Mucosa of stomach (tissue), 1 donor: ENCODE data around the gene PSEN2.

Experiments
- H3K27me3 ChIP-seq: one replicate; pipeline ENCODE4 v1.7.0; 2013; ENCODE audit warnings: mild to moderate bottlenecking, low read length; ENCODE audit not compliant: control insufficient read depth, insufficient read depth
- H3K36me3 ChIP-seq: one replicate; pipeline ENCODE4 v1.7.0; 2013; ENCODE audit warnings: low read length; ENCODE audit not compliant: control insufficient read depth, insufficient read depth
- H3K4me1 ChIP-seq: one replicate; pipeline ENCODE4 v1.7.0; 2013; ENCODE audit warnings: mild to moderate bottlenecking, low read length; ENCODE audit not compliant: control insufficient read depth, insufficient read depth
- H3K4me3 ChIP-seq: one replicate; pipeline ENCODE4 v1.7.0; 2013; ENCODE audit warnings: low read length
- H3K9ac ChIP-seq: one replicate; pipeline ENCODE4 v1.7.0; 2013; ENCODE audit warnings: mild to moderate bottlenecking, low read length, moderate library complexity
- H3K9me3 ChIP-seq: one replicate; pipeline ENCODE4 v1.7.0; 2013; ENCODE audit warnings: mild to moderate bottlenecking, low read length, moderate library complexity; ENCODE audit not compliant: control insufficient read depth
- donor health status: Pancreatic carcinoma.

PSEN2 gene

DNA sequence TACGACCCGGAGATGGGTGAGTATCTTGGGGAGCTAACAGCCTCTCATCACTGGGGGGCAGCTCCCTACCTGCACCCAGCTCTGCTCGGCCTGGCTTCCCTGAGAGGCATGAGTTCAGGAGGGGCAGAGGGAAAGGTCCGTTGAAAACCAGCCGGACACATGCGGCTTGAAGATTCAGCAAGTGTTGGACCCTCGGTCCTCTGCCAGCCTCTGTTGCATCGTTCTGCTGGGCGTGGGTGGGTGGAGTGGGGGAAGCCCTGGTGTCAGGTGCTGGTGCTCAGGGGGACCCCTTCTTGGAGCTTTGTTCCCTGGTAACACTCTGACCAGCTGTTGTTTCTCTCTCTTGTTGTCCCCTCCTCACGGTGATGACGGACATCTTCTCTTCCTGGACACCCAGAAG is 20.9 kb downstream of the PSEN2 start:
- Histone ChIP-seq H3K27me3 (no peaks in the 10 kb centered on the region), H3K9ac (no peak overlapping the region), H3K9me3 (no peaks in the 10 kb centered on the region), H3K4me1 (no peaks in the 10 kb centered on the region), H3K36me3 (peaks cover 6% of the 10 kb centered on the region), H3K4me3 (no peak overlapping the region)

DNA sequence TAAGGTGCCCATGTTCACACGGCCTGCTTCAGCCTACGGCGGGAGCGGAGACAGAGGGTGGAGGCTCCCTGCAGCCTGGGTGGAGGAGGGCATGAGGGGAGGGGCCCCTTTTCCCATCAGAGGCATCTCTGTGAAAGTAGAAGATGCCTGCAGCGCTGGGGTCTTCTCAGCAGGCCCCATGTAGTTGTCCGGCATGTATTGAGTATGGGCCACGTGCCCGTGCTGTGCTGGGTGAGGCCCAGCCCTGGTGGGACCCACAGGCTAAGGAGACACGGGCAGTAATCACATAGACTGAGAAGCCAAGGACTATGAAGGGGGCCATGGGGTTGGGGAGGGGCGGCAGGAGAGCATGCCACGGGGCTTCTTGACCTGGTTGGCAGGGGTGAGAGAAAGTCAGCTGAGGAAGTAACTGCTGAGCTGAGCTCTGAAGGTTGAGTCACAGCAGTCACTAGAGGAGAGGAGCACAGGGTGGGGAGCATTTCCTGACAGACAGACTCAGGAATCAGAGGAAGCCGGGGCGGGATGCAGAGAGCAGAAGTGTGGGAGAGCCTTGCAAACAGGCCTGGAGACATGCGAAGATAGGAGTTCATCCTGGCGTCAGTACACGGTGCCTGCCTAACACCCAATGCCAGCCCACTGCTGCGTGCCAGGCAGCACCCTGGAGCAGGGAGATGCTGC is 21.6 kb downstream of the PSEN2 start:
- H3K36me3 ChIP-seq, result peaks cover 6% of the 10 kb centered on the region
- H3K9ac ChIP-seq, result no peak overlapping the region

DNA sequence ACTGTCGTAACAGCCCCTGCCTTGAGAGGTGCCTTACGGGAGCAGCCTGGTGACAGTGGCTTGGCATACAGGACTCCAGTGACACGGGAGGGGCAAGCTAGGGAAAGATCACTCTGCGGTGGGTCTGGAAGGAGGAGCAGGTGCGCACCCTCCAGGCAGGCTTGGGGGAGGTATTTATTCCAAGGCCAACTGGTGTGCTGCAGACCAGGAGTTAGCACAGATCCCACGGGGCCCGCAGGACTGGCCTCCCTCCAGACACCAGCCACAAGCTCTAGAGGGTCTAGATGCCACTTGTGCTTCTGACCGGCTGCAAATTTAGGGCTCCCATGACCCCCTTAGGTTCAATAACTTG is 22.1 kb downstream of the PSEN2 start:
- Histone ChIP-seq H3K4me3 (no peak overlapping the region), H3K9me3 (no peaks in the 10 kb centered on the region), H3K36me3 (peaks cover 6% of the 10 kb centered on the region), H3K9ac (no peak overlapping the region), H3K4me1 (no peaks in the 10 kb centered on the region), H3K27me3 (no peaks in the 10 kb centered on the region)

More for the DNA sequence above, 21.6 kb downstream of the PSEN2 start:
- H3K4me3 ChIP-seq, result no peak overlapping the region
- H3K27me3 ChIP-seq, result no peaks in the 10 kb centered on the region
- no peaks in the 10 kb centered on the region for H3K9me3 ChIP-seq
- H3K4me1 ChIP-seq, result no peaks in the 10 kb centered on the region

DNA sequence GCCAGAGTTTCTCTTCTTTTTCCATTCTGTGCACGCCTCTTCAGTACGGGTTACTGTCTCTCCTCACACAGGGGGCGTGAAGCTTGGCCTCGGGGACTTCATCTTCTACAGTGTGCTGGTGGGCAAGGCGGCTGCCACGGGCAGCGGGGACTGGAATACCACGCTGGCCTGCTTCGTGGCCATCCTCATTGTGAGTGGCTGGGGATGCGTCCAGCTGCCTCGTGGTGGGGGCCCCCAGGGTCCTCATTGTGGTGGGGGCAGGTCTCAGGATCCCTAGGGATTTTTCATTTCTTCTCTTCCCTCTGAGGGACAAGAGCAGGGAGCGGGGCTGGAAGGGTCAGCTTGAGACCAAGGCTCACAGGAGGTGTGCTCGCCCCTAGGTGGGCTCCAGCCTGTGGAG is 23.5 kb downstream of the PSEN2 start:
- H3K27me3 ChIP-seq, result no peaks in the 10 kb centered on the region
- no peak overlapping the region for H3K9ac ChIP-seq
- H3K4me1 ChIP-seq, result no peaks in the 10 kb centered on the region
- no peaks in the 10 kb centered on the region for H3K9me3 ChIP-seq
- H3K4me3 ChIP-seq, result no peak overlapping the region
- H3K36me3 ChIP-seq, result peaks cover 6% of the 10 kb centered on the region

DNA sequence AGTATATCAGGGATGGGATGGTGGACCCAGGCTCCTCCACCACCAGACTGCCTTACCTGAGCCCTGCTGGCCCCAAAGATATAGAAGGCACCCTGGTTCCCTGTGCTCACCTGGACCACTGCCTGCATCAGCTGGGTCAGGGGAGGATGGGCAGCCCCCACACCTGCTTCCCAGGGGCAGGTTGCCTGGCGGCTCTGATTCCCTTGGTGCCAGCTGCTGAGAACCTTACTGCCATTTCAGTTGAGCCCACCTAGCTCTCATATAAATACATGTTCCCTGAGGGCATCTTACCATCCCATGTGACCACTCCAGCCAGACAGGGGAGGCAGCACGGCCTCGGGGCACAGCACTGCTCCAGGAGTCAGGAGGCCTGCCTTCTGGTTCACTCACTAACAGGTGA is 24.4 kb downstream of the PSEN2 start:
- Histone ChIP-seq H3K9ac (no peak overlapping the region), H3K36me3 (peaks cover 6% of the 10 kb centered on the region)

DNA sequence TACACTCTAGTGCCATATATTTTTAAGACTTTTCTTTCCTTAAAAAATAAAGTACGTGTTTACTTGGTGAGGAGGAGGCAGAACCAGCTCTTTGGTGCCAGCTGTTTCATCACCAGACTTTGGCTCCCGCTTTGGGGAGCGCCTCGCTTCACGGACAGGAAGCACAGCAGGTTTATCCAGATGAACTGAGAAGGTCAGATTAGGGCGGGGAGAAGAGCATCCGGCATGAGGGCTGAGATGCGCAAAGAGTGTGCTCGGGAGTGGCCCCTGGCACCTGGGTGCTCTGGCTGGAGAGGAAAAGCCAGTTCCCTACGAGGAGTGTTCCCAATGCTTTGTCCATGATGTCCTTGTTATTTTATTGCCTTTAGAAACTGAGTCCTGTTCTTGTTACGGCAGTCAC is 25.2 kb downstream of the PSEN2 start:
- Histone ChIP-seq H3K9ac (no peak overlapping the region), H3K27me3 (no peaks in the 10 kb centered on the region), H3K4me3 (no peak overlapping the region), H3K4me1 (no peaks in the 10 kb centered on the region), H3K9me3 (no peaks in the 10 kb centered on the region), H3K36me3 (peaks cover 6% of the 10 kb centered on the region)

More for the DNA sequence above, 24.4 kb downstream of the PSEN2 start:
- Histone ChIP-seq H3K9me3 (no peaks in the 10 kb centered on the region), H3K27me3 (no peaks in the 10 kb centered on the region), H3K4me3 (no peak overlapping the region), H3K4me1 (no peaks in the 10 kb centered on the region)

DNA sequence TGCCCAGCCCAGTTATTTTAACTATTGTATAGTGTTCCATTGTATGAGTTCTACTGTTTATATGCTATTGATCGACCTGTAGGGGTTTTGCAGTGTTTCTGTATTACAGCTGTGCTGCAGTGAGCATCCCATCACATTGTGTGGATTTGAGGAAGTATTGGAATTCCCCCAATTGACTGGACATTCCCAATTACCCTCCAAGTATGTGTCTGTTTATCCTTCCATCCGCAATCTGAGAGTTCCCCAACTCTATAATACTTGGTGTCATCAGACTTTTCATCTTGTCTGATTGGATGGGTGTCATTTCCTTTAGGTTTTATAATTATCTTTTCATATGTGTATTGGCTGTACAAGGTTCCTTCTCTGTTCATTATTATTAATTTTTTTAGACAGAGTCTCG is 27.8 kb downstream of the PSEN2 start:
- H3K9me3 ChIP-seq, result no peaks in the 10 kb centered on the region
- no peak overlapping the region for H3K4me3 ChIP-seq
- H3K36me3 ChIP-seq, result peaks cover 6% of the 10 kb centered on the region
- no peak overlapping the region for H3K9ac ChIP-seq
- no peaks in the 10 kb centered on the region for H3K27me3 ChIP-seq
- H3K4me1 ChIP-seq, result no peaks in the 10 kb centered on the region

DNA sequence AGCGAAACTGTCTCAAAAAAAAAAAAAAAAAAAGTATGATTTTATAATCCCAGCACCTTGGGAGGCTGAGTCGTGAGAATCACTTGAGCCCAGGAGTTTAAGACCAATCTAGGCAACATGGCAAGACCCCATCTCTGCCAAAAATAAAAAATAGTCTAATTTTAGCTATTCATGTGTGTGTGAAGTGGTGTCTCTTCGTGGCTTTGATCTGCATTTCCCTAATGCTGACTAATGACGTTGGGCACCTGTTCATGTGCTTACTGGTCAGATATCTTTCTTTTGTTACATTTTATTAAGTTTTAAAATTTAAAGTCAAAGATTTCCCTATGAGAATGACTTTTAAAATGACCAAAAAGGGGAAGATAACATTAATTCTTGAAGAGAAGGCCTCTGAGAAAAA is 31.0 kb downstream of the PSEN2 start:
- H3K4me1 ChIP-seq, result no peaks in the 10 kb centered on the region
- H3K27me3 ChIP-seq, result no peaks in the 10 kb centered on the region
- H3K9me3 ChIP-seq, result no peaks in the 10 kb centered on the region
- no peaks in the 10 kb centered on the region for H3K36me3 ChIP-seq
- no peak overlapping the region for H3K9ac ChIP-seq
- H3K4me3 ChIP-seq, result no peak overlapping the region

DNA sequence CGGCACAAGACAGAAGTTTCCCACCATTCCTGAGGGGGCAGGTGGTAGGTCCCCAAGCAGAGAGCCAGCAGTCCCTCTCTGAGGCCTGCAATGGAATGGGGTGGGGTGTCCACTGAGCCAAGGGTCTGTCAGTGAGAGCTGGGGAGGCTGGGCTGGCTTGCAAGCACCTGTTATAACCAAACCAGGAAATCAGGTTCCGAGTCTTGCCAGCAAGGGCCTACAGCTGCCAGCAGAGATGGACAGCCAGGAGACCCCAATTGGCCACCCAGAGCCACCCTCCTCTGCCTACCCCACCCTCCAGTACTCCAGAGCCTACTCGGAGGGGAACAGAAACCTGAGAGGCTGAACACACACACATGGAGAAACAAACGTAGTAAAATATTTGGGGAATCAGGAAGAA is 32.2 kb downstream of the PSEN2 start:
- Histone ChIP-seq H3K4me1 (no peaks in the 10 kb centered on the region), H3K9me3 (no peaks in the 10 kb centered on the region), H3K27me3 (no peaks in the 10 kb centered on the region), H3K36me3 (no peaks in the 10 kb centered on the region), H3K4me3 (no peak overlapping the region), H3K9ac (no peak overlapping the region)

DNA sequence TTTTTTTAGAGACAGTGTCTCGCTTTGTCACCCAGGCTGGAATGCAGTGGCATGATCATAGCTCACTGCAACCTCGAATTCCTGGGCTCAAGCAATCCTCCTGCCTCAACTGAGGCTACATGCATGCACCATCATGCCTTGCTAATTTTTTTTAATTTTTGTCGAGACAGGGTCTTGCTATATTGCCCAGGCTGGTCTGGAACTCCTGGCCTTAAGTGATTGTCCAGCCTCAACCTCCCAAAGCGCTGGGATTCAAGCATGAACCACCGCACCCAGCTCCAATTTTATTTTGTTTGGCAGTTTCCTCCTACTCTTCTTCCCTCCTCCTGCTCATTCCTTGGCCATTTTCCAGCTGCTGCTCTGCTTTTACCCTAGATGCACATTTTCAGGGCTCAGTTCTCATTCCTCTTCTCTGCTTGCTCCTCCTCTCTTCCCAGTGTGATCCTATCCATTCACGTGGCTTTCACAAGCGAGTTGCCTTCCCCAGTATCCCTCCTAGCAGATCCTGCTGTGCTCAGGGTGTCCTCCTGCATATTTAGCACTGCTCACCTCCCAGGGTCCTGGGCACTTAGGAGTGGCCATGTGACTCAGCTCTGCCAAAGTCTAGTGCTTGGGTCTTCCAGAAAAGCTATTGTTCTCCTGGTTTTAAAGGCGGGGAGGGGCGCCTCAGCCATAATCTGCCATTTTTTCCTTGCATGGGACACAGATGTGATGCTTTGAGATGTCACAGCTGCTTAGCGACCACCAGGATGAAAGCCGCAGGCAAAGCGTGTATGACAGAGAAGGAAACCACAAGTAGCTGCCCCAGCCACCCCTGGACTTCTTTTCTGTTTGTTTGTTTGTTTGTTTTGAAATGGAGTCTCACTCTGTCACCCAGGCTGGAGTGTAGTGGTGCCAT is 33.7 kb downstream of the PSEN2 start:
- no peak overlapping the region for H3K9ac ChIP-seq
- no peaks in the 10 kb centered on the region for H3K4me1 ChIP-seq
- no peaks in the 10 kb centered on the region for H3K36me3 ChIP-seq
- no peak overlapping the region for H3K4me3 ChIP-seq
- no peaks in the 10 kb centered on the region for H3K27me3 ChIP-seq
- H3K9me3 ChIP-seq, result no peaks in the 10 kb centered on the region

DNA sequence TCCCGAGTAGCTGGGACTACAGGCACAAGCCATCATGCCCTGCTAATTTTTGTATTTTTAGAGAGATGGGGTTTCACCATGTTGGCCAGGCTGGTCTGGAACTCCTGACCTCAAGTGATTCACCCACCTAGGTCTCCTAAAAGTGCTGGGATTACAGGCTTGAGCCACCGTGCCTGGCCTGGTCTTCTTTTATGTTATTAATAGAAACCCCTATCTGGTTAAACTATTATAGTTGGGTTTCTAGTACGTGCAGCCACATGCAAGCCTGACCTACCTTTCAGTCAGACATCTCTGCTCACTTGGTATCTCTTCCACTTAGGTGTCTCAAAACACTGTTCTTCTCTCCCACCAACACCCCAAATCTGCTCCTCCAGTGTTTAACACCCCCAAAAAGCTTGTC is 34.4 kb downstream of the PSEN2 start:
- no peak overlapping the region for H3K4me3 ChIP-seq
- no peaks in the 10 kb centered on the region for H3K36me3 ChIP-seq
- H3K4me1 ChIP-seq, result no peaks in the 10 kb centered on the region
- H3K9me3 ChIP-seq, result no peaks in the 10 kb centered on the region
- H3K27me3 ChIP-seq, result no peaks in the 10 kb centered on the region
- H3K9ac ChIP-seq, result no peak overlapping the region

DNA sequence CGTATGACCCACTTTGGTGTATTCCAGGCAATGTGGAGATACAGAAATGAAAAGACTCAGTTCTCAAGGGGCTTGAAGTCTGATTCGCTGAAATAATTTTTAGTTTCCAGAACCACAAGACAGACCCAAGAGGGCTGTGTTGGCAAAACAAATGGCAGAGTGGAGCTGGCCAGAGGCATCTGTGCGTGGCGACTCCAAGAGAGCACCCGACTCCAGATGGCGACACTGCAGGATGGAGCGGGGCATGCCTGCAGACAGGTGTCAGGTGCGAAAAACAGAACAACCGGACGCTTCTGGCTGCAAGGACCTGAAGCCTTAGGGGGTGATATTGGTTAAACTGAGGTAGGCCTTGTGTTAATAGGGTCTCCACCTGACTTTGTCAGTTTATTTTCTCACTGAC is 38.0 kb downstream of the PSEN2 start:
- no peak overlapping the region for H3K9ac ChIP-seq
- H3K4me1 ChIP-seq, result no peaks in the 10 kb centered on the region
- H3K4me3 ChIP-seq, result no peak overlapping the region
- no peaks in the 10 kb centered on the region for H3K27me3 ChIP-seq
- H3K9me3 ChIP-seq, result no peaks in the 10 kb centered on the region
- H3K36me3 ChIP-seq, result no peaks in the 10 kb centered on the region
